HG03520 (cell line): Measurements from ENCODE around the gene GRK1.
"Not testable (repeated sequence)": the region's sequence is repeated elsewhere in the genome, so short reads cannot be mapped to it uniquely, and the experiment has no call there.

ENCODE experiments used
- ATAC-seq: cut with Tn5 transposase; IDR thresholded peaks from one replicate; pipeline ENCODE4 v1.9.1; 2021; ENCODE audit warnings: mild to moderate bottlenecking, moderate library complexity; ENCODE audit not compliant: unreplicated experiment

GRK1 gene

DNA sequence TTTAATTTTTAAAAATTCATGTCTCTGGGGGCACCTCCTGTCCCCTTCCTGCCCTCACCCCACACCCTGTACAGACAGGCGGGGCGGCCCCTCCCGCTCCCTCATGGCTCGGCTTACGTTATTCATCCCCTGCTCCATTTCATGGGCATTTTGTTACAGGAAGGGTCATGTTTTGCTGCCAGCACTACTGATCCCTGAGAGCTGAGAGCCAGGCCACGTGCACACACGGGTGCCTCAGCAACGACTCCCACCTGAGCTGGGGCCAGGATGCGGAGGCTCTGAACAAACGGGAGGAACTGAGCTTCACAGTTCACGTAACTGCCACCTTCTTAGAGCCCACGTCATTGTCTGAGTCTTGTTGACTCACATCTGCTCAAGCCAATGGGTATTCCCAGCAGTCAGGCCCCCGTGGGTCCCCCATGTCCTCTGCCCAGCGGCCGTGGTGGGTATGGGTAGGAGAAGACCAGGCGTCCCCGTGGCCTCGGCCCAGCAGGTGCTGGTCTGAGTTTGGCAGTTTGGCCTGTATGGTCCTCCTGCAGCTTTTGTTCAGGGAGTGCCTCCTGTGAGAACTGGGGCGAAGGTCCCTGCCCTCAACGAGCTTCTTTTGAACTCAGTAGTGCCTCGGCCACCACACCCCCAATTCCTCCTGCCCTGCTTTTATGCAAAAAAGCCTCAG lies 75.6 kb downstream of the GRK1 start:
- ATAC-seq = no peak

DNA sequence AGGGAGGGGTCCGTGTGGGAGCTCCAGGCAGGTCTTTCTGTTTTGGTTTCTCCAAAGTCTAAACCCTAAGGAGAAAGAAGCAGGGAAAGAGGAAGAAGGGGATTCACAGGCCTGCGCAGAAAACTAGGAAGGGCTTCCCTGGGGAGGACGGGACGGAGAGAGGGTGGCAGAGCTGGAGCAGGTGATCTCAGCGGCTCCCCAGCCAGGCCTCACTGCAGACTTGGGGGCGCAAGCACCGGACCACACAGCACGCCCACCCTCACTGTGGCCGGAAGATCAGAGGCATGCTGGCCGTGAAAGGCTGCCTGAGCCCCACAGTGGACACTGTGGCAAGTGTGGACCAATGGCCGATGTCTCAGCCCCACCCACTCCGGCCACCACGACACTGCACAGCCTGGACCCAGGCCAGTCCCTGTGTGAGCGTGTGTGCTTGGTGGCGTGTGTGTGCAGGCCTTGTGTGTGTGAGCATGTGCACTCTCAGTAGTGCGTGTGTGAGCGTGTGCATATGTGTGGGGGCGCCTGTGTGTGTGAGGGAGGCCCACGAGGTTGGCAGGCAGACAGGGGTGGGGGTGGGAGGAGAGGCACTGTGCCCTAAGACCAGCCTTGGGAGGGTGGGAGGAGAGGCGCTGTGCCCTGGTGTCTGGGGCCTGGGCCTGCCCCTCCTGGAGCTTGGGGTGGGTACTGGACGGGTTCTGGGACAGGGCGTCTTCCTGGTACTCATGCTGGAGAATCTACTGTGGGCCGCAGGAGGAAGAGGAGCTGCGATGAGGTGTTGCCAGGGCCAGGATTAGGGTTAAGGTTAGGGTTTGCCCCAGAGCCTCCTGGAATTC lies 76.6 kb downstream of the GRK1 start:
- no peak for ATAC-seq

DNA sequence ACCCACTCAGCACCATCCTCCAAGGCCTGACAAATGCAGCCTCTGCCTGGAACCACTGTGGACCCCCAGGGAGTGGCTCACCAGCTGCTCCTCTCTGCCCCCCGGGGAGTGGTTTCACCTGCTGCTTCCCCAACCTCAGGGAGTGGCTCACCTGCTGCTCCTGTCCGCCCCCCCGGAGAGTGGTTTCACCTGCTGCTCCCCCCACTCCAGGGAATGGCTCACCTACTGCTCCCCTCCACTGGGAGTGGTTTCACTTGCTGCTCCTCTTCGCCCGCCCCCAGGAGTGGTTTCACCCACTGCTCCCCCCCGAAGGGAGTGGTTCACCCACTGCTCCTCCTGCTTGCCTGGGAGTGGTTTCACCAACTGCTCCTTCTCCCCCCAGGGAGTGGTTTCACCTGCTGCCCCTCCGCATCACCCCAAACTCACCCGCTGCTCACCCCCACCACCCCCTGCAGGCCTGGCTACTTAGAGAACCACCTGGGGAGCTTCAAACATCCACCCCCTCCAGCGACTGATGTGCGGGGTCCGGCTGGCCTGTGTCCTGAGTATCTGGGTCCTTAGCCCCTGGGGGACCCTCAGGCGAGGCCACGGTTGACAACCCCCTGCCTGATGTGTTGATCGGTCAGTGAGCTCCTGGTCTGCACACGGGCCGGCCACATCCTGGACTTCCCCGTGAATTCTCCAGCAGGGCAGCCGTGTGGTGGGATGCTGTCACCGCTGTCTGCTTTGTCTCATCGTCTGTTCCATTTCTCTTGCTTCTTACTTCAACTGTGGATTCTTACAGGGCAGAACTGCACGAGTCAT lies 77.4 kb downstream of the GRK1 start:
- no peak for ATAC-seq

DNA sequence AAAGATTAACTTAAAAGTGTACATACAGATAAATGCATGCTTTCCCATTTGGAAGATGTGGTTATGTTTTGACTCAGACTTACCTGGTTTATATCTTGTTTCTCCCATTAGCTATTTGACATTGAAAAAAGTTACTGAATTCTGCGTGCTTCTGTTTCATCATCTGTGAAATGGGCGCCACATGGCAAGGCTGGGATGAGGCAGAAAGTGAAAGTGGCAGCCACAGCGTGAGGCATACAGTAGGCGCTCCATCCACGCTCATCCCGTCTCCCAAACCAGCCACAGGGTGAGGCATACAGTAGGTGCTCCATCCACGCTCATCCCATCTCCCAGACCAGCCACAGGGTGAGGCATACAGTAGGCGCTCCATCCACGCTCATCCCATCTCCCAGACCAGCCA lies 78.0 kb downstream of the GRK1 start:
- ATAC-seq = no peak

DNA sequence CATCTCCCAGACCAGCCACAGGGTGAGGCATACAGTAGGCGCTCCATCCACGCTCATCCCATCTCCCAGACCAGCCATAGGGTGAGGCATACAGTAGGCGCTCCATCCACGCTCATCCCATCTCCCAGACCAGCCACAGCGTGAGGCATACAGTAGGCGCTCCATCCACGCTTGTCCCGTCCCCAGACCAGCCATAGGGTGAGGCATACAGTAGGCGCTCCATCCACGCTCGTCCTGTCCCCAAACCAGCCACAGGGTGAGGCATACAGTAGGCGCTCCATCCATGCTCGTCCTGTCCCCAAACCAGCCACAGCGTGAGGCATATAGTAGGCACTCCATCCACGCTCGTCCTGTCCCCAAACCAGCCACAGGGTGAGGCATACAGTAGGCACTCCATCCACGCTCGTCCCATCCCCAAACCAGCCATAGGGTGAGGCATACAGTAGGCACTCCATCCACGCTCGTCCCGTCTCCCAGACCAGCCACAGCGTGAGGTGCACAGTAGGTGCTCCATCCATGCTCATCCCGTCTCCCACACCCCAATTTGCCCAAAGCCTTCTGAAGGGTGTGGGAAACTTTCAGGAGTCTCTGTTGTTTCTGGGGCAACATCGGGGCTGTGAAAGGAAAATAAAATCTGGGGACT lies 78.6 kb downstream of the GRK1 start:
- not testable (repeated sequence) for ATAC-seq

DNA sequence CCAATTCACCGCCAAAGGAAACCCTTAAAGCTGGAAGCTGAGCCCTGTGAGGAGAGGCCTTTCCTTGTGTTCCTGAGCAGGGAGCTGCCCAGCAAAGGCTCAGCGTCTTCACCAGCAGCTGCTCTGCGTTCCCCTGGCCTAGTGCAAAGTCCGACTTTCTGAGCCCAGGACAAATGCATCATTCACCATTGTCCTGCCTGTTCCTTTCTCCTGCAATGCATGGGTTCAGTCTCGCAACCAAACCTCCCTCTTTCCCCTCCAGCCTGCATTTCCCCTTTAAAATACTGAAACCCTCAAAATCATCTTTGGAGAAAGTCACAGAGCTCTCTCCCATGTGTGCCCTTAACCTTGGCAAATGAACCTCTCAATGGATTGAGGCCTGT lies 79.1 kb downstream of the GRK1 start:
- no peak for ATAC-seq

DNA sequence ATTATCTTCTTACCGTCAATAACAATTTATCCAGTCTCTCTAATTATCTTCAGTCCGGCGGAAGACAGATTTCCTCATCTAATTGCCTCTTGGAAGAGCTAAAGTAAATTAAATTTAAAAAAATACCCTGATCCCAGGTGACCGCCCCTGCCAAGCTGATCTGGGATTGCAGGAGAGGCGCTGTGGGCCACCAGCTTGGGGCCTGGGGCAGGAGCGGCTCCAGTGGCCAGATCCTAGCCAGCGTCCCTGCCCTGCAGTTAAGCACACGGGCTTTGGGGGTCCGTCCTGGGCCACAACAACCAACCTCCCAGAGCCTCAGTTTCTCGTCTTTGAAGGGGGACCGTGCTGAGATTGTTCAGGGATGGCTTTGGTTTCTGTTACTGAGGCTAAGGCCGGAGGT lies 79.7 kb downstream of the GRK1 start:
- ATAC-seq = no peak

DNA sequence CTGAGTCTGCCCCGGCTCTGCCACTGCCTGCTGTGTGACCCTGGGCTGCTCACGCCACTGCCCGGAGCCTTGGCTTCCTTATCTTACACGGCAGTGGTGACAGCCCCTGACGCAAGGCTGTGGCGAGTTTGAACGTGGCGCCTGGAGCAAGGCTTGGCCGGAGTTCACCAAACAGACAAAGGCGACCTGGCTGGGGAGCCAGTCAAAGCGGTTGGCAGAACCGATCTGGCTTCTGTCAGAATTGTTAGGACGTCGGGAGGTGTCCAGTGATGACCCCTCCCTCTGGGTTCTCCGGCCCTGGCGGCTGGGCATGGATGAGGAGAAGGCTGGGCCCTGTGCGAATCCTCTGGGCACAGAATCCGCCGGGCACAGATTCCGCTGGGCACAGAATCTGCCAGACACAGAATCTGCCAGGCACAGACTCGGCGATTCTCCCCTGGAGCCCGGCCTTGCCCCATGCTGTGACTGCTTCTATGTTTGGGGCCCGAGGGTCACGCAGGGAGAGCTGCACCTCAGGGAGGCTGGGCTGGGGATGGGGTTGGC lies 80.3 kb downstream of the GRK1 start:
- no peak for ATAC-seq

DNA sequence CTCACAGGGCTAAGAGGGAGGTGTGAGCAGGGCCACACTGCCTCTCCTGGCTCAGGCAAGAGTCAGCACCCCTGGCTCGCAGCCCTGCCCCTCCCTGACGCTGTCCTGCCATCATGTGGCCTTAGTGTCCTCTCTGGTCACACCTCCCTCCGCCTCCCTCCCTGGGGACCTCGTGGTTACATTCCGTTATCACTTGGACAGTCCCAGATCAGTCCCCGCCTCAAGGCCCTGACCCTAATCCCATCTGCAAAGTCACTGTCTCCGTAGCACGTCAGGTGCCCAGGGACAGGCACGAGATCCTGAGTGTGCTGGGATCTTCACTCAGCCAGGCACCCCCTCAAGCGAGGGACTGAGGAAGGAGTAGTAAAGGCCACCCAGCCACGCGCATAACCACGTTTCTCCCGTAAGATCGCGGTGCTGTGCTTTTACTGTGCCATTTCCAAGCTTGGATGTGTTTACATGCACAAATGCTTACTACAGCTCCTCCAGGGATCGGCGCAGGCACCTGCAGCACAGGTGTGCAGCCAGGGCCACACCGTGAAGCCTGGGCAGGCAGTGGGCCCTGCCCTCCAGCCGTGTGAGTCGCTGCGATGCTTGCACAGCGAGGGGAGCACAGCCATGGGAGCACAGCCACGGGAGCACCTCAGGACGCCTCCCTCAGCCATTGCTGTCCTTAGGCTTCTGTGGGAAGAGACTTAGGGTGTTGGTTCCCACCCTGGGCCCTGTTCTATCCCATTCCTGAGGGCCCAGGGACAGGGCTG lies 81.3 kb downstream of the GRK1 start:
- ATAC-seq = no peak

DNA sequence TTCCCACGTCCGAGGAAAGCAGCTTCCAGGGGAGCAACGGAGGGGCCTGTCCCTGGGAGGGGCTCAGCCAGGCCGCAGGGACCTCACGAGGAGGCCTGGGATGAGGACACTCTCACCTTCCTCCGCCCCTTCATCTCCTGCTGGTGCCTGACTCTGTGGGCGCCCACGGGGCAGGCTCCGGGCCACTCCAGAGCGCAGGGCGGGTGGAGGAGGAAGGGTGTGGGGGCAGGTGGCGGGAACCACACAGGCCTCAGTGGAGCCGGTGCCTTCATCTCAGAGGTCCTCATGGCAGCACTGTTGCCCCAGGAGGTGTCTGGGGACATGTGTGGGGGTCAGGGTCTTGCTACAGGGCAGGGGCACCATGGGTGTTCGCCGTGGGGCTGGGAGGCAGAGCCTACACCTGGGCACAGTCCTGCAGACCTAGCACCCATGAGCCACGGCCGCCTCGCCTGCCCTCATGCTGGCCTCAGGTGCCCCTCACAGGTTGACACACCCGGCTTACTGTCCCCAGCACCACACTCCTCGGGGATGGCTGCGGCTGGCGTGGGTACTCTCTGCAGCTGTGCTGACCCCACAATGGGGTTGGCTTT lies 81.9 kb downstream of the GRK1 start:
- no peak for ATAC-seq

DNA sequence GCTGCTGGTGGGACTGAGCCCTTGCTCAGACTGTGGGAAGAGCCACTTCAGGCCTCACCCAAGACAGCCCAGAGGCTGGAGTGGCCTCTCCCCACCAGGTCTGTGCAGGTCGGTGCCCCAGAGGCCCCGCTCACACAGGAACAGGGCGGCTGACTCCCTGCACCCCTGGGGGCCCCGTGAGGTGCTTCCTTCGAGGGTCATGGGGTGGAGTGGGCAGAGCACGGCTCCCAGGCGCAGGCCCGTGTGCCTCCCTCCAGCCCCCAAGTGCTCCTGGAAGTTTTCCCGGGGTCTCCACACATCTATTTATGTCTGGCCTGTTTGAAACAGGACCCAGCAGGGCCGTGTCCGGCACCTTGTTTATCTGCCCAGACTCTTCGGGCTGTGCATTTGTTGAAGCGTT lies 82.5 kb downstream of the GRK1 start:
- no peak for ATAC-seq

DNA sequence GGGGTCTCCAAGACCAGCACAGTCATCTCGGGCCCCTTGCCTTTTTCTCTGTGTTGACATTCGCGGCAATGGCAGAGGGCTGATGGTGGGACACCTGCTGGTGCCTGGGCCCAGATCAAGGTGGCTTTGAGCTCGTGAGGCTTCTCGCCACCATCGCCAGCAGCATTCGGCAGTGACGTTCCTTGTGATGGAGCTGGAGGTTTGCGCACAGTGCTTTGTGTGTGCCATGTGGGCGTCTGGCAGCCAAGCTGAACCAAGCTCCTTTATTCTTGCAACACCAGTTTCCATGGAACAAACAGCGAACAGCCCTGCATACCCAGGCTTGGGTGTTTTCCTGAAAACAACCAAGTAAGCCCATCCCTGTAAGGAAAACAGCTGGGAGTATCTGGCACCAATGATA lies 82.9 kb downstream of the GRK1 start:
- no peak for ATAC-seq

DNA sequence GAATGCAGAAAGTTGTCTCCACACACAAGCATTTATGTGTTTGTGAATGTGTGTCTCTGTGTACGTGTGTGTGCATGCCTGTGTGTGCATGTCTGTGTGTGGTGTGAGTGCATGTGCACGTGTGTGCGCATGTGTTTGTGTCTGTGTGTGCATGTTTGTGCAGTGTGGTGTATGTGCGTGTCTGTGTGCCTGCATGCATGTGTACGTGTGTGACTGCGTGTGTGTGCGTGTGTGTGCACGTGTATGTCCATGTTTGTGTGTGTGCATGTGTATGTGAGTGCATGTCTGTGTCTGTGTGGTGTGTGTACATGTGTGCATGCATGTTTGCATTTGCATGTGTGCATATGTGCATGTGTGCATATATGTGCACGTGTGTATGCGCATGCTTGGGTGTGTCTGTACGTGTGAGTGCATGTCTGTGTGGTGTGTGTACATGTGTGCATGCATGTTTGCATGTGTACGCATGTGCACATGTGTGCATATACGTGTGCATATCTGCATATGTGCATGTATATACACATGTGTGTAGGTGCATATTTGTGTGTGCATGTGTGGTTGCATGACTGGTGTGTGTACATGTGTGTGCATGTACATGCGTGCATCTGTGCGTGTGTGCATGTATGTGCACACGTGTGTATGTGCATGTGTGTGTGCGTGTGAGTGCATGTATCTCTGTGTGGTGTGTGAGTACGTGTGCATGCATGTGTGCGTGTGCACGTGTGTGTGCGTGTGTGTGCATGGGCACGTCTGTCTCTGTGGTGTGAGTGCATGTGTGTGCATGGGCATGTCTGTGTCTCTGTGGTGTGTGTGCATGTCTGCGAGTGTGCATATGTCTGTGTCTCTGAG lies 83.8 kb downstream of the GRK1 start:
- no peak for ATAC-seq

DNA sequence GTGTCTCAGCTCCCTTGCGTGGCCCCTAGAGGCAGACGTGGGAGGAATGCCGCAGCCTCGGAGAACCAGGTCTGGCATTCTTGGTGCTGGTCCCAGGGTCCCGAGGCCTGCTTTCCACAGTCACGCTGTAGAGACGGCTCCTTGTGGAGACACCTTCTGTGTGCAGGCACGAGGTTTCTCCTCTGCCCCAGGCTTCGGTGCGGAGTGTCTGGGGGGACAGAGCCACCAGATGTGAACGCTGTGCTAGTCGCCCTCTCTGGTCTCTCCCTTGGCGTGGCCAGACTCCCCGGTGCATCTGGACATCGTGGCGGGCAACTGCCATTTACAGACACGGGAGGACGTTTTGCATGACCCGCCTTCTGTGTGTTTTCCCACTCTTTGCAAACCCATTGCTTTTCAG lies 84.5 kb downstream of the GRK1 start:
- no peak for ATAC-seq

DNA sequence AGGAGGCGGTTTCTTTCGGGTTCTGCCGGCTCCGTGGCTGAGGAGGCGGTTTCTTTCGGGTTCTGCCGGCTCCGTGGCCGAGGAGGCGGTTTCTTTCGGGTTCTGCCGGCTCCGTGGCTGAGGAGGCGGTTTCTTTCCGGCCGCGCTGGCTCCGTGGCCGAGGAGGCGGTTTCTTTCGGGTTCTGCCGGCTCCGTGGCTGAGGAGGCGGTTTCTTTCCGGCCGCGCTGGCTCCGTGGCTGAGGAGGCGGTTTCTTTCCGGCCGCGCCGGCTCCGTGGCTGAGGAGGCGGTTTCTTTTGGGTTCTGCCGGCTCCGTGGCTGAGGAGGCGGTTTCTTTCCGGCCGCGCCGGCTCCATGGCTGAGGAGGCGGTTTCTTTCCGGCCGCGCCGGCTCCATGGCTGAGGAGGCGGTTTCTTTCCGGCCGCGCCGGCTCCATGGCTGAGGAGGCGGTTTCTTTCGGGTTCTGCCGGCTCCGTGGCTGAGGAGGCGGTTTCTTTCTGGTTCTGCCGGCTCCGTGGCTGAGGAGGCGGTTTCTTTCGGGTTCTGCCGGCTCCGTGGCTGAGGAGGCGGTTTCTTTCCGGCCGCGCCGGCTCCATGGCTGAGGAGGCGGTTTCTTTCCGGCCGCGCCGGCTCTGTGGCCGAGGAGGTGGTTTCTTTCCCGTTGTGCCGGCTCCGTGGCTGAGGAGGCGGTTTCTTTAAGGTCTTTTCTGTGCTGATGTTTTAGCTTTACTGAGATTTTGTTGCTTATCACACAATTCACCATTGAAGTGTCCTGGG lies 85.4 kb downstream of the GRK1 start:
- not testable (repeated sequence) for ATAC-seq

DNA sequence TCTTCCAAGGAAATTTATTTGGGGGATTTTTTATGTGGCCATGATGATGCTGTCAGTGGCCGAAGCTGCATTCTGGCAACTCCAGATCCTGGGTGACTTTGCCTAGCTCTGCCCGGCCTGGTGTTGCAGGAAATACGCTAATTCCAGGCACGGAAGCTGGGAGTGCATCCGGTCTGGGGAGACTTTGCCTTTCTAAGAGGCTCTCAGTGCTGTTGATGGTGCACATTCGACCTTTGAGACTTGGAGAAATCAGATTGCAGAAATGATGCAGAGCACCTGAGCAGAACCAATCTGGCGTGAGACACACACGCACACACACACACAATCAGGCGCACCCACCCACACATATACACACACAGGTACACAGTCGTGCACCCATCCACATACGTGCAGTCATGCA lies 86.2 kb downstream of the GRK1 start:
- no peak for ATAC-seq

DNA sequence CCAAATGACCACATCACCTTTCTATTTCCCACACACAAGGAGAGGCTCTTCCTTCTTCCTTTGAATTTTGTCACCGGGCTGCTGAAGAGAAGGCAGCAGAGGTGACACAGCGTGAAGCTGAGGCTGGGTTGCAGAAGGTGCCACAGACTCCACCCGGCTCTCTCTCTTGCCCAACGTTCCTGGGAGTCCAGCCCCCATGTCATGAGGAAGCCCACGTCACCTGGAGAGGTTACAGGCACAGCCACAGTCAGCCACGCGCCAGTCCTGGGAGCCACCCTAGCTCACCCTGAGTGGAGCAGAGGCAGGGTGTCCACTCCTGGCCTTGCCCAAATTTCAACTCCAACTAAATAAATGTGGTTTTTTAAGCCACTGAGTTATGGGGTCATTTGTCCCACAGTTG lies 87.2 kb downstream of the GRK1 start:
- no peak for ATAC-seq

DNA sequence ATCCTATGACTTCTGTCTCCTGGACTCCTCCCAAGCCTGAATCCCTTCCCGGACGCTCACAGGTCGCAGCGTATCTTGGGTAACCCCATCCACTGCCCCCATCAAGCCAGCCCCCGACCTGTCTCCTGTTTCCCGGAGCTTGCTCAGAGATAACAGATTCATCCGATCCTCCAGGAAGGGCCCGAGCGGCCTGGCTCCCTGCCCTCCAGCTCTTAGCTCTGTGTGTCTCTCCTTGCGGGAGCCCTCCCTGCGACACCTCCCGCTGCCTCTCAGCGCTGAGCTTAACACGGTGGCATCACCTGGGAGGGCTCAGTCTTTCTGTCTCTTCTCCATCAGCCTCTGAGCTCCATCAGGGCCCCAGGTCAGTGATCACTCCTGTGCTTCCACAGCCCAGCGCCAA lies 87.7 kb downstream of the GRK1 start:
- no peak for ATAC-seq
